Measurements from ENCODE around the gene ETHE1.
A peak's percentile ranks its signal among the peaks of the same experiment; 100 is the strongest.

The ETHE1 gene

GRCh38 chr19:43505941-43506340 is 21.1 kb downstream of the ETHE1 start:
- H4K91ac ChIP-seq (ENCODE audit: low read depth, low read length, poor library complexity) = no peak overlapping the region
- no peak overlapping the region for H2BK15ac ChIP-seq (ENCODE audit: low read length)
- peaks cover 0 to 26% (median 0%) of the 10 kb centered on the region in 3 experiments for H3K27me3 ChIP-seq (ENCODE audit: control insufficient read depth in 3 of 3, insufficient read depth in 3 of 3, low read depth in 1 of 3, low read length in 3 of 3)
- H3K4me3 ChIP-seq (ENCODE audit: low read length in 2 of 2) = no peak overlapping the region
- H3K79me1 ChIP-seq (ENCODE audit: low read depth, low read length) = no peaks in the 10 kb centered on the region
- H3K36me3 ChIP-seq (replicated peaks in 1 of 2; ENCODE audit: control insufficient read depth in 2 of 2, insufficient read depth in 2 of 2, low read length in 2 of 2) = peaks cover 5 to 24% of the 10 kb centered on the region in 2 donors
- no peak overlapping the region for H2AFZ ChIP-seq (ENCODE audit: low read length)
- no peak overlapping the region for H4K8ac ChIP-seq (ENCODE audit: low read depth, low read length)
- no peak overlapping the region for H3K18ac ChIP-seq (ENCODE audit: low read length)
- H2BK12ac ChIP-seq (ENCODE audit: low read length) = no peak overlapping the region
- H3K9ac ChIP-seq (ENCODE audit: low read depth, low read length, poor library complexity) = no peak overlapping the region
- H3K4me1 ChIP-seq (ENCODE audit: control insufficient read depth in 2 of 2, insufficient read depth in 1 of 2, low read depth in 1 of 2, low read length in 2 of 2) = peaks cover 7 to 10% of the 10 kb centered on the region in 2 donors
- H2BK5ac ChIP-seq (ENCODE audit: low read length) = no peak overlapping the region
- no peak overlapping the region for H3K27ac ChIP-seq (replicated peaks; ENCODE audit: low read length)
- no peak overlapping the region for H2BK120ac ChIP-seq (ENCODE audit: low read depth, low read length)
- no peak for DNase-seq (ENCODE audit: low spot score)
- no CpG with 5 or more reads among the region's 5 CpGs for WGBS, 2 donors (ENCODE audit: extremely low coverage in 2 of 2, insufficient read length in 2 of 2, insufficient replicate concordance in 1 of 2)
- no peak overlapping the region for H2AK5ac ChIP-seq (ENCODE audit: low read depth, low read length)
- H3K4ac ChIP-seq (ENCODE audit: low read length) = no peak overlapping the region
- no peak overlapping the region for H3K14ac ChIP-seq (ENCODE audit: low read length)
- no peak overlapping the region for H3K23ac ChIP-seq (ENCODE audit: low read depth, low read length, poor library complexity)
- no peak overlapping the region for H3K4me2 ChIP-seq (ENCODE audit: insufficient read depth, low read length, poor library complexity, severe bottlenecking)
- H3K9me3 ChIP-seq (replicated peaks in 1 of 2; ENCODE audit: control insufficient read depth in 2 of 2, insufficient read depth in 1 of 2, low read depth in 1 of 2, low read length in 2 of 2) = no peaks in the 10 kb centered on the region

- DNase-seq (ENCODE audit: low spot score) = no peak
- H3K14ac ChIP-seq (ENCODE audit: low read length) = no peak overlapping the region
Measured at GRCh38 chr19:43505186-43505456, 21.9 kb downstream of the ETHE1 start.

GRCh38 chr19:43504426-43505185 is 22.4 kb downstream of the ETHE1 start, which contains the start of gene PHLDB3:
TSS of gene PHLDB3 (minus strand) at chr19:43504746. CDS start at chr19:43504118, 628 bp downstream.
- Histone ChIP-seq H3K23ac (ENCODE audit: low read depth, low read length, poor library complexity) (peak within 1 kb of the TSS; percentile 96), H2AFZ (ENCODE audit: low read length) (peak within 1 kb of the TSS; percentile 93), H3K27me3 (ENCODE audit: control insufficient read depth in 3 of 3, insufficient read depth in 3 of 3, low read depth in 1 of 3, low read length in 3 of 3) (peaks cover 0 to 26% (median 0%) of the 10 kb centered on the region in 3 experiments), H2BK15ac (ENCODE audit: low read length) (peak within 1 kb of the TSS; percentile 84), H3K79me1 (ENCODE audit: low read depth, low read length) (no peaks in the 10 kb centered on the region), H3K18ac (ENCODE audit: low read length) (peak within 1 kb of the TSS; percentile 99), H2BK12ac (ENCODE audit: low read length) (peak within 1 kb of the TSS; percentile 97), H2AK5ac (ENCODE audit: low read depth, low read length) (peak within 1 kb of the TSS; percentile 14), H3K4me3 (ENCODE audit: low read length in 2 of 2) (peak within 1 kb of the TSS; percentile 74 to 89), H3K4me2 (ENCODE audit: insufficient read depth, low read length, poor library complexity, severe bottlenecking) (peak within 1 kb of the TSS; percentile 97), H2BK120ac (ENCODE audit: low read depth, low read length) (peak within 1 kb of the TSS; percentile 67), H3K4me1 (ENCODE audit: control insufficient read depth in 2 of 2, insufficient read depth in 1 of 2, low read depth in 1 of 2, low read length in 2 of 2) (peaks cover 7 to 10% of the 10 kb centered on the region in 2 donors), H3K4ac (ENCODE audit: low read length) (peak within 1 kb of the TSS; percentile 76), H2BK5ac (ENCODE audit: low read length) (peak within 1 kb of the TSS; percentile 95), H3K9me3 (replicated peaks in 1 of 2; ENCODE audit: control insufficient read depth in 2 of 2, insufficient read depth in 1 of 2, low read depth in 1 of 2, low read length in 2 of 2) (no peaks in the 10 kb centered on the region), H3K36me3 (replicated peaks in 1 of 2; ENCODE audit: control insufficient read depth in 2 of 2, insufficient read depth in 2 of 2, low read length in 2 of 2) (peaks cover 0 to 16% of the 10 kb centered on the region in 2 donors), H4K8ac (ENCODE audit: low read depth, low read length) (peak within 1 kb of the TSS; percentile 72), H3K27ac (replicated peaks; ENCODE audit: low read length) (no peak within 1 kb of the TSS), H3K14ac (ENCODE audit: low read length) (peak within 1 kb of the TSS; percentile 94), H3K9ac (ENCODE audit: low read depth, low read length, poor library complexity) (peak within 1 kb of the TSS; percentile 91), H4K91ac (ENCODE audit: low read depth, low read length, poor library complexity) (no peak within 1 kb of the TSS)
- no CpG with 5 or more reads among the region's 42 CpGs for WGBS, 2 donors (ENCODE audit: extremely low coverage in 2 of 2, insufficient read length in 2 of 2, insufficient replicate concordance in 1 of 2)
- no peak for DNase-seq (ENCODE audit: low spot score)

More at GRCh38 chr19:43505186-43505456, 21.9 kb downstream of the ETHE1 start:
- Histone ChIP-seq H2BK5ac (ENCODE audit: low read length) (no peak overlapping the region), H2AFZ (ENCODE audit: low read length) (peak overlapping the region; percentile 93), H3K4me1 (ENCODE audit: control insufficient read depth in 2 of 2, insufficient read depth in 1 of 2, low read depth in 1 of 2, low read length in 2 of 2) (peaks cover 7 to 10% of the 10 kb centered on the region in 2 donors), H3K9me3 (replicated peaks in 1 of 2; ENCODE audit: control insufficient read depth in 2 of 2, insufficient read depth in 1 of 2, low read depth in 1 of 2, low read length in 2 of 2) (no peaks in the 10 kb centered on the region), H3K79me1 (ENCODE audit: low read depth, low read length) (no peaks in the 10 kb centered on the region), H3K18ac (ENCODE audit: low read length) (no peak overlapping the region), H4K91ac (ENCODE audit: low read depth, low read length, poor library complexity) (no peak overlapping the region), H3K4me3 (ENCODE audit: low read length in 2 of 2) (peak overlapping the region in 1 of 2 donors; percentile 74), H3K27ac (replicated peaks; ENCODE audit: low read length) (no peak overlapping the region), H2BK12ac (ENCODE audit: low read length) (no peak overlapping the region), H3K9ac (ENCODE audit: low read depth, low read length, poor library complexity) (peak overlapping the region; percentile 91), H3K4me2 (ENCODE audit: insufficient read depth, low read length, poor library complexity, severe bottlenecking) (peak overlapping the region; percentile 97), H3K27me3 (ENCODE audit: control insufficient read depth in 3 of 3, insufficient read depth in 3 of 3, low read depth in 1 of 3, low read length in 3 of 3) (peaks cover 0 to 26% (median 0%) of the 10 kb centered on the region in 3 experiments), H2BK15ac (ENCODE audit: low read length) (no peak overlapping the region), H2BK120ac (ENCODE audit: low read depth, low read length) (no peak overlapping the region), H2AK5ac (ENCODE audit: low read depth, low read length) (no peak overlapping the region), H3K23ac (ENCODE audit: low read depth, low read length, poor library complexity) (no peak overlapping the region), H3K4ac (ENCODE audit: low read length) (no peak overlapping the region), H3K36me3 (replicated peaks in 1 of 2; ENCODE audit: control insufficient read depth in 2 of 2, insufficient read depth in 2 of 2, low read length in 2 of 2) (peaks cover 1 to 20% of the 10 kb centered on the region in 2 donors), H4K8ac (ENCODE audit: low read depth, low read length) (no peak overlapping the region)
- no CpG with 5 or more reads among the region's 3 CpGs for WGBS, 2 donors (ENCODE audit: extremely low coverage in 2 of 2, insufficient read length in 2 of 2, insufficient replicate concordance in 1 of 2)

Data from neuronal stem cell (in vitro differentiated cells).